Mesendoderm (in vitro differentiated cells): Measurements from ENCODE around the gene SLC30A4.

Source experiments
- DNase-seq: peaks from one replicate; pipeline ENCODE4 v3.0.0; 2013
- H2AK5ac ChIP-seq: 2 replicates; pipeline ENCODE4 v1.6.1; 2013; ENCODE audit warnings: low read length, inconsistent platforms
- H2BK120ac ChIP-seq: 2 replicates; pipeline ENCODE4 v1.6.1; 2013; ENCODE audit warnings: low read depth, mild to moderate bottlenecking, low read length, moderate library complexity, mixed read lengths
- H2BK15ac ChIP-seq: replicated peaks from 2 replicates; pipeline ENCODE4 v1.6.1; 2013; ENCODE audit warnings: low read depth, mild to moderate bottlenecking, moderate library complexity
- H2BK5ac ChIP-seq: 2 replicates; pipeline ENCODE4 v1.6.1; 2013; ENCODE audit warnings: low read length, inconsistent platforms
- H3K18ac ChIP-seq: 2 replicates; pipeline ENCODE4 v1.6.1; 2013; ENCODE audit warnings: mild to moderate bottlenecking, low read length, mixed read lengths
- H3K23ac ChIP-seq: one replicate; pipeline ENCODE4 v1.6.1; 2013; ENCODE audit warnings: low read length
- H3K27ac ChIP-seq: 2 replicates; pipeline ENCODE4 v1.5.1; 2013; ENCODE audit warnings: low read depth, mild to moderate bottlenecking, inconsistent platforms, low read length, moderate library complexity
- H3K27me3 ChIP-seq: 2 replicates; pipeline ENCODE4 v1.6.1; 2013; ENCODE audit warnings: low read length, control low read depth, mild to moderate bottlenecking, inconsistent platforms; ENCODE audit not compliant: insufficient read depth, poor library complexity
- H3K36me3 ChIP-seq: 2 replicates; pipeline ENCODE4 v1.6.1; 2013; ENCODE audit warnings: low read length, inconsistent platforms; ENCODE audit not compliant: control insufficient read depth, insufficient read depth
- H3K4ac ChIP-seq: one replicate; pipeline ENCODE4 v1.6.1; 2013; ENCODE audit warnings: low read depth, mild to moderate bottlenecking, low read length, moderate library complexity
- H3K4me1 ChIP-seq: 2 replicates; pipeline ENCODE4 v1.6.1; 2013; ENCODE audit warnings: low read depth, low read length, inconsistent platforms; ENCODE audit not compliant: control insufficient read depth
- H3K4me2 ChIP-seq: 2 replicates; pipeline ENCODE4 v1.6.1; 2013; ENCODE audit warnings: low read length
- H3K4me3 ChIP-seq: 2 replicates; pipeline ENCODE4 v1.5.1; 2013; ENCODE audit warnings: mild to moderate bottlenecking, low read length
- H3K56ac ChIP-seq: one replicate; pipeline ENCODE4 v1.6.1; 2013; ENCODE audit warnings: low read length
- H3K79me1 ChIP-seq: 2 replicates; pipeline ENCODE4 v1.6.1; 2013; ENCODE audit warnings: low read length, inconsistent platforms
- H3K79me2 ChIP-seq: 2 replicates; pipeline ENCODE4 v1.6.1; 2013; ENCODE audit warnings: mild to moderate bottlenecking, low read length; ENCODE audit not compliant: control insufficient read depth, insufficient read depth
- H3K9ac ChIP-seq: 2 replicates; pipeline ENCODE4 v1.6.1; 2013; ENCODE audit warnings: low read length, inconsistent platforms
- H4K5ac ChIP-seq: one replicate; pipeline ENCODE4 v1.6.1; 2013; ENCODE audit warnings: low read length
- H4K8ac ChIP-seq: one replicate; pipeline ENCODE4 v1.6.1; 2013; ENCODE audit warnings: low read depth, mild to moderate bottlenecking, control low read depth, low read length, moderate library complexity
- WGBS: extraction: QIAGEN DNeasy Blood & Tissue Kit; methylation state at CpG from one replicate; pipeline ENCODE4 v1.1.7; 2013; ENCODE audit warnings: low lambda C conversion rate, missing lambda C conversion rate; ENCODE audit not compliant: insufficient coverage; ENCODE audit errors: extremely low coverage; 5-methylcytosine and 5-hydroxymethylcytosine counted together

Gene SLC30A4

DNA sequence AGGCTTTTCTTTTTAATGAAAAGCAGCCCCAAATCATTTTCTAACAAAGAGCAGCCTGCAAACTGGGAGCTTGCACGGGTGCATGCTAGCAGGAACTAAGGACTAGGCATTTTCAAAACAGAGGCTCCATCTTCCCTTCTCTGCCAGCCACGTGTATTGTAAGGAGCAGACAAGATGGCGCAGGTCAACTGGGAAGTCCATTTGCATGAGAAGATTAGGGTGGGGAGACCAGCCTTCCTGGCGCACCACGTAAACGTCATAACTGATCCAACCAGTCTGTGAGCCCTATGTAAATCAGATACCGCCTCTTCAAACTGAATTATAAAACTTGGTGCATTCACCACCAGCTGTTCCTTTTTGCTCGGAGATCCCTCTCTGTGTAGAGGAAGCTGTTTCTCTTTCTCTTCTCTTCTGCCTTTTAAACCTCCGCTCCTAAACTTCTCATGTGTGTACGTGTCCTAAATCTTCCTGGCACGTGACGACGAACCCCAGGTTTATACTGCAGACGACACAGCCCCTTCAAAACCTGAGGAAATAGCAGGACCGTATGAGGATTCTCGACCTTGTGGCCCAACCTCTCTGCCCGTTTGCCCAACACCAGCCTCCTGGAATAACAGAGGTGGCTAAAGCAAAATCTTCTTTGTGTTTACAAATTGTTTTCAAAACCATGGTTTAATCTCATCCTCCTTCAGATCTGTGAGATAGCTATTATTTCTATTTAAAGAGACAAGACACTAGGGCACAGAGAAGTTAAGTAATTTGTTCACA lies 26.4 kb upstream of the SLC30A4 start:
- no peak overlapping the region for H3K27ac ChIP-seq
- no peak overlapping the region for H2BK15ac ChIP-seq
- H3K4ac ChIP-seq, result no peak overlapping the region
- no peak overlapping the region for H3K9ac ChIP-seq
- H3K56ac ChIP-seq, result no peak overlapping the region
- H3K4me2 ChIP-seq, result no peak overlapping the region
- no peak overlapping the region for H3K23ac ChIP-seq
- H2BK120ac ChIP-seq, result no peak overlapping the region
- H3K18ac ChIP-seq, result no peak overlapping the region
- H3K4me1 ChIP-seq, result no peaks in the 10 kb centered on the region
- no peak overlapping the region for H2BK5ac ChIP-seq
- no peaks in the 10 kb centered on the region for H3K36me3 ChIP-seq
- H3K79me2 ChIP-seq, result no peaks in the 10 kb centered on the region
- H4K5ac ChIP-seq, result no peak overlapping the region
- no peak overlapping the region for H4K8ac ChIP-seq
- no peak overlapping the region for H3K4me3 ChIP-seq
- H3K79me1 ChIP-seq, result no peaks in the 10 kb centered on the region
- H2AK5ac ChIP-seq, result no peak overlapping the region
- H3K27me3 ChIP-seq, result no peaks in the 10 kb centered on the region
- WGBS, result no CpG with 5 or more reads among the region's 17 CpGs
- DNase-seq, result no peak

DNA sequence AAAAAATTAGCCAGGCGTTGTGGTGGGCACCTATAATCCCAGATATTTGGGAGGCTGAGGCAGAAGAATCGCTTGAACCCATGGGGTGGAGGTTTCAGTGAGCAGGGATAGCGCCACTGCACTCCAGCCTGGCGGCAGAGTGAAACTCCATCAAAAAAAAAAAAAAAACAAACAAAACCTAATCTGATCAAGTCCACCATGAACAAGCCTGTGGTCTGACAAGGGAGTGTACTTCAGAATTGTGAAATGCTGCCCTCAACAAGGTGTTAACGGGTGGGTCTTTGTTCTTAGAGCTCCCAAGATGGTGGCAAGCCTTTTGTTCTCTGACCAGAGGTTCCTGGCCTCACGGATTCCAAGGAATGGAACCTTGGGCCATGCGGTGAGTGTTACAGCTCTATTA lies 24.2 kb upstream of the SLC30A4 start:
- no peaks in the 10 kb centered on the region for H3K4me1 ChIP-seq
- no peak overlapping the region for H4K8ac ChIP-seq
- no peak overlapping the region for H2BK120ac ChIP-seq
- WGBS, result no CpG with 5 or more reads among the region's 7 CpGs
- no peaks in the 10 kb centered on the region for H3K79me1 ChIP-seq
- no peak overlapping the region for H2BK15ac ChIP-seq
- H2BK5ac ChIP-seq, result no peak overlapping the region
- no peak overlapping the region for H3K23ac ChIP-seq
- H3K27ac ChIP-seq, result no peak overlapping the region
- H3K56ac ChIP-seq, result no peak overlapping the region
- no peak for DNase-seq
- no peak overlapping the region for H2AK5ac ChIP-seq
- no peak overlapping the region for H3K9ac ChIP-seq
- H4K5ac ChIP-seq, result no peak overlapping the region
- no peaks in the 10 kb centered on the region for H3K79me2 ChIP-seq
- no peak overlapping the region for H3K4me3 ChIP-seq
- H3K36me3 ChIP-seq, result no peaks in the 10 kb centered on the region
- H3K4me2 ChIP-seq, result no peak overlapping the region
- H3K27me3 ChIP-seq, result no peaks in the 10 kb centered on the region
- no peak overlapping the region for H3K4ac ChIP-seq
- H3K18ac ChIP-seq, result no peak overlapping the region

DNA sequence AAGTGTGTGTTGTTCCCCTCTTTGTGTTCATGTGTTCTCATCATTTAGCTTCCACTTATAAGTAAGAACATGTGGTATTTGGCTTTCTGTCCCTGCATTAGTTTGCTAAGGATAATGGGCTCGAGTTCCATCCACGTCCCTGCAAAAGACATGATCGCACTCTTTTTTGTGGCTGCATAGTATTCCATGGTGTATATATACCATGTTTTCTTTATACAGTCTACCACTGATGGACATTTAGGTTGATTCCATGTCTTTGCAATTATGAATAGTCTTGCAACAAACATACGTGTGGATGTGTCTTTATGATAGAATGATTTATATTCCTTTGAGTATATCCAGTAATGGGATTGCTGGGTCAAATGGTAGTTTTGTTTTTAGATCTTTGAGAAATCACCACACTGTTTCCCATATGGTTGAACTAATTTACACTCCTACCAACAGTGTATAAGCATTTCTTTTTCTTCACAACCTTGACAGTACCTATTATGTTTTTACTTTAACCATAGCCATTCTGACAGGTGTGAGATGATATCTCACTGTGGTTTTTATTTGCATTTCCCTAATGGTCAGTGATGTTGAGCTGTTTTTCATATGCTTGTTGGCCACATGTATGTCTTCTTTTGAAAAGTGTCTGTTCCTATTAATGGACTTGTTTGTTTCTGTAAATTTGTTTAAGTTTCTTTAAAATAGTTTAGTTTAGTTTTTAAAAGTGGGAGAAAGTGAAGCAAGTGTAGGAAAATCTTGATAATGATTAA lies 21.9 kb upstream of the SLC30A4 start:
- no CpG with 5 or more reads among the region's 4 CpGs for WGBS

DNA sequence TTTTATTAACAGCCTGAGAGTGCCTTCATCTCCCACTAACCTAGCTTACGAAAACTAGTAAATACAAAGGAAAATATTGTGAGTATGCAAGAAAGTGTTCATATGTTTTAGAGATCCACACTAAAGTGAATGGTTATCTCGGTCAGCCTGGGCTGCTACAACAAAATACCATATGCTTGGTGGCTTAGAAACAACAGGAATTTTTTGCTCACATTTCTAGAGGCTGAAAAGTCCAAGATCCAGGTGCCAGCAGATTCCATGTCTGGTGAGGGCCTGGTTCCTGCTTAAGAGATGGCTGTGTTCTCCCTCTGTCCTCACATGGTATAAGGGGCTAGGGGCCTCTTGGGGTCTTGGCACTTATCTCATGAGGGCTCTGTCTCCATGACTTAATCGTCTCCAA lies 20.5 kb upstream of the SLC30A4 start:
- no CpG with 5 or more reads among the region's 3 CpGs for WGBS
- Histone ChIP-seq H3K79me1 (no peaks in the 10 kb centered on the region), H3K23ac (no peak overlapping the region), H2BK120ac (no peak overlapping the region), H3K27ac (no peak overlapping the region), H3K4ac (no peak overlapping the region), H3K36me3 (no peaks in the 10 kb centered on the region), H2AK5ac (no peak overlapping the region), H3K4me3 (no peak overlapping the region), H2BK5ac (no peak overlapping the region), H3K4me1 (no peaks in the 10 kb centered on the region), H3K9ac (no peak overlapping the region), H2BK15ac (no peak overlapping the region), H3K56ac (no peak overlapping the region), H3K27me3 (no peaks in the 10 kb centered on the region), H3K18ac (no peak overlapping the region), H3K79me2 (no peaks in the 10 kb centered on the region), H4K8ac (no peak overlapping the region), H4K5ac (no peak overlapping the region), H3K4me2 (no peak overlapping the region)
- no peak for DNase-seq

More for the DNA sequence above, 21.9 kb upstream of the SLC30A4 start:
- Histone ChIP-seq H3K56ac (no peak overlapping the region), H2AK5ac (no peak overlapping the region), H2BK15ac (no peak overlapping the region), H3K18ac (no peak overlapping the region), H3K27me3 (no peaks in the 10 kb centered on the region), H2BK5ac (no peak overlapping the region), H3K79me2 (no peaks in the 10 kb centered on the region), H4K5ac (no peak overlapping the region), H3K23ac (no peak overlapping the region), H2BK120ac (no peak overlapping the region), H3K4me3 (no peak overlapping the region), H3K4ac (no peak overlapping the region), H3K4me1 (no peaks in the 10 kb centered on the region), H4K8ac (no peak overlapping the region), H3K9ac (no peak overlapping the region), H3K79me1 (no peaks in the 10 kb centered on the region), H3K27ac (no peak overlapping the region), H3K4me2 (no peak overlapping the region), H3K36me3 (no peaks in the 10 kb centered on the region)
- DNase-seq, result no peak

DNA sequence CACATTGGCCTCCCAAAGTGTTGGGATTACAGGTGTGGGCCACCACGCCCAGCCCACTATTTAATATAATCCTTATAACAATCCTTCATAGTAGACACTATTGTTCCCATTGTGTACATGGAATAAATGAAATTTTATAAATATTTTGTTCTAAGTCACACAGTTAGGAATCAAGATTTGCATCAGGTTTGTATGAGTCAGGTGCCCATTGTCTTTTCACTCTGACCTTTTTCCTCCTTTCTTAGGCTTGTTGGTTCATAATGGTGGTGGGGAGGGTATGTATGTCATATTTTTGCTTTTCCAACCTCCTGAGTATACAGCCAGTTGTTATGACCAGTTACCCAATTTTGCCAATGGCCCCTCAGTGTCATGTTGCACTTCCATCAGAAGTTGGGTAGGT lies 18.0 kb upstream of the SLC30A4 start:
- Histone ChIP-seq H3K56ac (no peak overlapping the region), H3K79me2 (no peaks in the 10 kb centered on the region), H3K36me3 (no peaks in the 10 kb centered on the region), H2BK5ac (no peak overlapping the region), H3K27me3 (no peaks in the 10 kb centered on the region), H3K79me1 (no peaks in the 10 kb centered on the region), H4K5ac (no peak overlapping the region), H3K4me3 (no peak overlapping the region), H3K9ac (no peak overlapping the region), H4K8ac (no peak overlapping the region), H3K4me2 (no peak overlapping the region), H3K27ac (no peak overlapping the region), H2BK120ac (no peak overlapping the region), H3K23ac (no peak overlapping the region), H2AK5ac (no peak overlapping the region), H2BK15ac (no peak overlapping the region), H3K4me1 (no peaks in the 10 kb centered on the region), H3K4ac (no peak overlapping the region), H3K18ac (no peak overlapping the region)
- DNase-seq, result no peak
- no CpG with 5 or more reads among the region's 1 CpG for WGBS
